NCI-H345 (cell line): Measurements from ENCODE around the gene PRUNE1.

ENCODE experiments used
- DNase-seq: peaks from one replicate; lab custom pipeline; 2025; lab: John Stamatoyannopoulos, UW

The PRUNE1 gene, protein sequence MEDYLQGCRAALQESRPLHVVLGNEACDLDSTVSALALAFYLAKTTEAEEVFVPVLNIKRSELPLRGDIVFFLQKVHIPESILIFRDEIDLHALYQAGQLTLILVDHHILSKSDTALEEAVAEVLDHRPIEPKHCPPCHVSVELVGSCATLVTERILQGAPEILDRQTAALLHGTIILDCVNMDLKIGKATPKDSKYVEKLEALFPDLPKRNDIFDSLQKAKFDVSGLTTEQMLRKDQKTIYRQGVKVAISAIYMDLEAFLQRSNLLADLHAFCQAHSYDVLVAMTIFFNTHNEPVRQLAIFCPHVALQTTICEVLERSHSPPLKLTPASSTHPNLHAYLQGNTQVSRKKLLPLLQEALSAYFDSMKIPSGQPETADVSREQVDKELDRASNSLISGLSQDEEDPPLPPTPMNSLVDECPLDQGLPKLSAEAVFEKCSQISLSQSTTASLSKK

DNA sequence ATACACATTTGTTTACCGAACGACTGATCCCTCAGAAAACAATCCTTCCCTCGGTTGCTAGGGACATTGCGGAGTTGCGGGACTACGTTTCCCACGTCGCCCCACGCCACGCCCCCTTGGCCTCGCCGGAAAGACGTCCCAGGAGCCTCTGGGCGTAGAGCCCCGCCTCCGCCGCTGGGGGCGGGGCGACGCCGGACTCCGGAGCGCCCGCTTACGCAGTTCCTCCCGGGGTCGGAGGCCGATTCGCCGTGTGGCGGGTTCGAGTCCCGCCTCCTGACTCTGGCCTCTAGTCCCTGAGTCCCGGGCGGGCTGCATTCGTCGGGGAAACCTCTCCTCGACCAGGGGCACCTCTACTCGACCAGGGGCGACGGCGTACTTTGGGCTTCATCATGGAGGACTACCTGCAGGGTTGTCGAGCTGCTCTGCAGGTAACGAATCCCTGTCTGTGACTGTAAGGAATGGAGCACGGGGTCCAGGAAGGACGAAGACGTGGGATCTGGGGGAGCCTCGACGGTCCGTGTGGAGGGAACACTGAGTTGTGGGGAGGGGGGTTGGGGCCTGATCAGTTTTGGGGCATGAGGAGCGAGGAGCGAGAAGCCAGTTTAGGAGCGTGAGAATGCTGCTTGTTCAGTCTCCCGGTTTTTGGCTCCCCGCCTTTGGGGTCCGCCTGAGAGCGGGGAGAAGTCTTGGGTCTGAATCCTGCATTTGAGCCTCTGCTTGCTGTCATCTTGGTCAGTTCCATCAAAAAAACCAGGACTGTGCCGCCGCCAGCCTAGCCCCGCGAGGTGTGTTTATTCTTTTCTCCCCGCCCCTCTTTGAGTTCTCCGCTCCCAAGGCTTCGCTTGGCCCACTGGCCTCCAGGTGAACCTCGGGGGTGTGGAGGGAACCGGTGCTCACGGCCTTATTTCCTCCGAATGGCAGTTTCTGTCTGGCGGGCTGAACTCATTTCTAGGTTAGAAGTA, at the start of gene PRUNE1:
PRUNE1 (plus strand) TSS at position 206 of the 962 bp plus-strand sequence; CDS start at position 390, 184 bp downstream.
- DNase-seq: peak; percentile 100

DNA sequence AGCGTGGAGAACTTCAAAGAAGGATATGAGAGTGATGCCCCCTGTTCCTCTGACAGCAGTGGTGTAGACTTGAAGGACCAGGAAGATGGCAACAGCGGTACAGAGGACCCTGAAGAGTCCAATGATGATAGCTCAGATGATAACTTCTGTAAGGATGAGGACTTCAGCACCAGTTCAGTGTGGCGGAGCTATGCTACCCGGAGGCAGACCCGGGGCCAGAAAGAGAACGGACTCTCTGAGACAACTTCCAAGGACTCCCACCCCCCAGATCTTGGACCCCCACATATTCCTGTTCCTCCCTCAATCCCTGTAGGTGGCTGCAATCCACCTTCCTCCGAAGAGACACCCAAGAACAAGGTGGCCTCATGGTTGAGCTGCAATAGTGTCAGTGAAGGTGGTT, 47.6 kb upstream of the PRUNE1 start:
- DNase-seq: no peak

DNA sequence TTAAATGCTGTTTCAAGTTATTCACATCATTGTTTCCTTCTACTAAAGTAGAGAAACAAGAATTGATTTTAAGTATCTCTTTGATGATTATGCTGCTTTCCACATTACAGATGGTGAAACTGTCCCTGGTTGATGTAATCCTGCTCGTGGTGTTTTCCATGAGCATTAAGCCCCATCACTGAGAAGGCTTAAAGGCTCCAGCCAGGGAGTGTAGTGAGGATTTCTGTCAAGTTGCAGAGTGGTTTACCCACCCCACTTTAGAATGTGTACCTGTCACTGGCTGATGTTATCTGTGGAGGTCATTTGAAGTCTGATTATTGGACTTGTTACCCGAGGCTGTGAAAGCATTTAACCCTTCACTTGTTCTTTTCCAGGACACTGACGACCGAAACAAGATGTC, 46.5 kb upstream of the PRUNE1 start:
- no peak for DNase-seq

GRCh38 chr1:150963321-150964163, 44.7 kb upstream of the PRUNE1 start:
- no peak for DNase-seq

DNA sequence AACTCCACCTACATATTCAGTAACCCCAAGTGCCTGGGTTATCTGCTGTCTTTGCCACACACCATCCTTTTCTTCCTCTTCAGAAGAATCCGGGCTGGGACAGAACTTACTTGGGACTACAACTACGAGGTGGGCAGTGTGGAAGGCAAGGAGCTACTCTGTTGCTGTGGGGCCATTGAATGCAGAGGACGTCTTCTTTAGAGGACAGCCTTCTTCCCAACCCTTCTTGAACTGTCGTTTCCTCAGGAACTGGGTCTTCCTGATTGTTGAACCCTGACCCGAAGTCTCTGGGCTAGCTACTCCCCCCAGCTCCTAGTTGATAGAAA, 44.1 kb upstream of the PRUNE1 start:
- no peak for DNase-seq

- DNase-seq: no peak
Observed at GRCh38 chr1:150965605-150966004, 42.6 kb upstream of the PRUNE1 start.

GRCh38 chr1:150966011-150966410, 42.2 kb upstream of the PRUNE1 start:
- no peak for DNase-seq

DNA sequence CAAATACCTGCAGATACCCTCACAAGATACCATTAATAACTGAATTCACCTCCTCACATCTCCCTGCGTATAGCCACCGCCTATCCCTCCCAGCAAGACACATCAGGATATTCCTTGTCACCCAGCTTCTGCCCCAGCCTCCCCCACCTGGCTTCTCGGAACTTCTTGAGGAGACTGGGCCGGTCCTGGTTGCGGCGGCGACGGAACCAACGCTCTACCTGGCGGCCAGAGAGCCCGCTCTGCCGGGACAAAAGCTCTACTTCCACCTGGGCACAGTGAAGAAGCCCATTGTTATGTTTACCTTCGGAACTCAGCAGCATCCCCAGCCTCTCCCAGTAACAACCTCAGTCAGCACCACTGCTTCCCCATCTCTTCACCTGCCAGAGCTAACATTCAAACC, 40.3 kb upstream of the PRUNE1 start:
- DNase-seq: no peak

- no peak for DNase-seq
Observed at GRCh38 chr1:150968491-150968890, 39.8 kb upstream of the PRUNE1 start.

DNA sequence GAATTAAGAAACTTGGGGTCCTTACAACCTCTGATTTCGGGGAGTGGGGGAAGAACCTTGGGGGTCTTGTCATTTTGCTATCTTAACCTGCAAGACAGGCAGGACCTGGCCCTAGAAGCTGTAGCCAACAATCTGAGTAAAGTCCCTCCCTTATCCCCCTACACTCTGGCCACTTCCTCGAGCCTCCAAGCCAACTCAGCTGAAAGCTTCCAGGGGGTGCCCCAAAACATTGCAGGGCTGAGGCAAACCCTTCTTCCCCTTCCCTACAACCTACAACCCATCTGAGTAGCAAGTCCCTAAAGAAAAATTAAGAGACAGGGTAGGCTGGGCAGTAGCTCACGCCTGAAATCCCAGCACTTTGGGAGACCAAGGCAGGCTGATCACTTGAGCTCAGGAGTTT, 38.6 kb upstream of the PRUNE1 start:
- DNase-seq: no peak

DNA sequence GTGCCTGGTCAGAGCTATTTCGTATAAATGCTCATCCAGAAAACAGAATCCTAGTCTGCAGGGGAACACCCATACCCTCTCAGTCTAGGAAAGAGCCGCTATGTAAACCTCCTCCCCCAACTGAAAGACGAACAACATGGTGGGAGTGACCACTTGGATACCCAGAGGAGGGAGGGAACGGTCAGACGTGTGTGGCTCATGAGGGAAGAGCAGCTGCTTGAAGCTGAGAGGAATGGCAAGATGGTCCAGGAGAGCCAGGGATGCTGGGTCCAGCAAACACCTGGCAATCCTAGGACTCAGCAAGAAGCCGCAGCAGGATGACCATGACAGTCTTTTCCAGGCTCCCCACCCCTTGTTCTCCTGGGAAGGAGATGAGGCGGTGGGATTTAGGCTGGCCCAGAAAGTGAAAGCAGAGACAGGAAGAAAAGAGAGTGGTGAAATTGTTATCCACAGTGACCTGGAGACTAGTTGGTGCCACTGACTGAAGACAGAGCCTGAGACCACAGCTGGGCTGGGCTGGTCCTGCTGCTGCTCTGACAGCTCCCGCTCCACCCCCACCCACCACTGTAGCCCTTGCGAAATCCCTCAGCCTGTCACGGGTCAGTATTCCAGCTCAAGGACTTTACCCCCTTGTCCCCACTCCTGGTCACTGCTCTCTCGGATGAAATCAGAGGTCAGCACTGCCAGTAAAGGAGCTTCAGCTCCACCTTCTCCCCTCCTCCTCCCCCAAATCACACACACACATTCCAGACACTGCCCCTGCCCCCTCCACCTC, 37.3 kb upstream of the PRUNE1 start:
- no peak for DNase-seq

DNA sequence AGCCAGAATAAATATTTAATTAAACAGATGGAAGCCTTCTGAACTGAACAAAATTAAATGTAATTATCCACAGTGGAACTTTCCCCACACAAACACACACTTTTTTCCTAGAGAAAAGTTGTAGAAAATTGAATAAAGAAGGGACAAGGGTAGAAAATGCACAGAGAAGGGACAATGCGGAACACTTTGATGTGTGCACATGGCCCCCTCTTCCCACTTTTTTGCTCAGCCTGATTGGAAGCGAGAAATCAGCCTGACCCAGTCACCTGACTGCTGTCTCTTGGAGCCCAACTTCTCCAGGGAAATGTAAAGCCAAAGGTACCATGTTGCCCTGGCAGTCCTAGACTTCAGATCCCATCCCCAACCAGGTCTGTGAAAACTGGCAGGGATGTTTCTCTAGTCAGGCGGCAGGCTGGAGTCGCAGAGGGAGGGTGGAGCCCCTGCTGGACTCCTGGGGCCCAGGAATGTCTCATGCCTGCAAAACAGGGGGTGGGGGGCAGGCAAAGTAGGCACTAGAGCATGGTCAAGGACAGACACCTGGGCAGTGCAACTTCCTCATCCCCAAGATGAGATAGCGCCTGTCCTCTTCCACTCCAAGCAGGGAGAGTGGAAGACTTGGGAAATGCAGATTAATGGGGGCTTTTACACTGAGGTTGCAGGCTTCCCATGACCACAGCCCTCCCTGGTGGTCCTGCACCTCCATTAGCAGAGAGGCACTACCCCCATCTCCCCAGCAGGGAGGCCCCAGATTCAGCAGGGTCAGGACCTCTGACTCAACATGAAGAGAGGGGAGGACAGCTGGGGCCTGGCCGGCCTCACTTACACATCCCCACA, 36.4 kb upstream of the PRUNE1 start:
- DNase-seq: no peak

DNA sequence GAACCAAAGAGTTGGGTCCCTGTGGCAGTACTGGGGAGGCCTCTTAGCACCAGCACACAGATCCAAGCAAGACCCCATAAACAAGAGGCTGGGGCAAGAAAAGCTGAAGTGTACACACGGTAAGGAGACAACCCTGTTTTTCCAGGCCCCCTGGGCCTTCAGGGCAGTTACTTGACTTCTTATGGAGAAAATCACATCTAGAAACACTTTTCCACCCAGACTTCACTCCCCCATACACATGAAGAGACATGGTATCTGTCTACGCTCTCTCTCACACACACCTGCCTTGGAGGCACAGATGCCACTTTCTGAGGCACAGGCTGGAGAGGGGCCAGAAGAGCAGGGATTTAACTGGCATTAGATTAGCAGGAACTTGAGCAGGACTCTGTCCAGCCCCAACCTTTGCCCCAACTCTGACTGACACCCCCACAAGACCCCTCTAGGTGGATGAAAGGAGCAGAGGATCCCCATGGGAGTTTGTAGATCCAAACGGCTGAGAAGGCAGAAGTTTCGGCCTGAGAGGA, 35.8 kb upstream of the PRUNE1 start:
- no peak for DNase-seq

GRCh38 chr1:150973258-150973835, 34.9 kb upstream of the PRUNE1 start:
- DNase-seq: no peak

DNA sequence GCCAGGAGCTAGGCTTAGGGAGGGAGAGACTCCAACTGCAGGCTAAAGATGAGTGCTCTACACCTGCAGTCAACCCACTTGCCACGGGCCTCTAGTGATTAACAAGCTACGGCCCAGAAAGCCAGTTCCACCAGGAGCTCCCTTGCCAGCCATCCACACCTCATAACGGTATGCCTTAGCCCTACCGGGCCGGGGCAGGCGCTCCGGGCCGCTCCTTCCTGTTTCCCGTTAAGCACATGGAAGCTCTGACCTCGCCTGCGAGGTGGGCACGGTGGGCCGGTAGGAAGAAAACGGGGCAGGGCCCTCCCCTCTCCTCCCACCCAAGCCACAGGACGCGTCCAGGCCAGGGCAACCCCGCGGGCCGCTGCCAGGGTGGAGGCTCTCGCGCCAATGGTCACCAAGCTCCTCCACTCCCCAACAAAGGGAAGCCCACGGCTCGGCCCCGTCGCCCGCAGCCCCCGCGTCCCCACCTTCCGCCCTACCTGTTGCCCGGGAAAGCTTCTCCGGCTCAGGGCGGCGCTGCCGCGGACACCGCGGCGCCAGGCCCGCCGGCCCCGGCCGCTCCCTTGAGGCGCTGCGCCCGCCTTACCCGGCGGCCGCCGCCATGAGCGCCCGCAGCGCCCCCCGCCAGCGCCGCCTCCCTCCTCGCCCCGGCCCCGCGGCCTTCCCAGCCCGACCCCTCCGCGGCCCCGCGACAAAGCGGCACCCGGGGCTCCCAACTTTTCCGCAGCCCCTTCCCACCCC, 34.2 kb upstream of the PRUNE1 start:
- DNase-seq: peak; percentile 63

GRCh38 chr1:150974580-150975478, 33.4 kb upstream of the PRUNE1 start, which contains the start of gene CERS2:
CERS2 (minus strand) TSS chr1:150974835; CDS start chr1:150969090, 5,745 bp downstream.
- peak; percentile 82 for DNase-seq

DNA sequence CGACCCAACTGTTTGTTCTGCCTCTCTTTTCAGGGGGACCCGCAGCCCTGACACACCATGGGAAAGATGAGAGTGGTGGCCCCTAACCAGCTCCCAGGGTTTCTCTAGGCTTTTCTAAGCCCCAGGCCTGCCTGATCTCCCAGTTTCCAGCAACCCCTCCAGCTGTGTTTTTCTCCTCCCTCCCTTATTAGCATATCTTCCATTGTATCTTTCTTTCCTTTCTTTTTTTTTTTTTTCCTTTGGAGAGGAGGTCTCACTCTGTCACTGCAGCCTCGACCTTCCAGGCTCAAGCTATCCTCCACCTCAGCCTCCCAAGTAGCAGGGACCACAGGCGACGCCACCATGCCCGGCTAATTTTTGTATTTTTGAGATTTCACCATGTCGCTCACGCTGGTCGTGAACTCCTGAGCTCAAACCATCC, 31.8 kb upstream of the PRUNE1 start:
- no peak for DNase-seq
